Large intestine (tissue), 3 donors: ENCODE results near the gene ZNF396. TPM values are rescaled to one million over a fixed set of nuclear protein-coding genes. Genes with fewer than 3 reads are reported as not detected.

Source experiments
- DNase-seq, 2 donors: peaks; one replicate each; pipeline versions ENCODE4 v3.0.0 to v3.0.0-alpha.2; 2013
- H3K27ac ChIP-seq: one replicate; pipeline ENCODE4 v1.5.1; 2013; ENCODE audit warnings: low read length
- H3K27me3 ChIP-seq: 2 replicates; pipeline ENCODE4 v1.6.1; 2013; ENCODE audit warnings: low read length; ENCODE audit not compliant: control insufficient read depth, insufficient read depth
- H3K36me3 ChIP-seq: 2 replicates; pipeline ENCODE4 v1.6.1; 2013; ENCODE audit warnings: low read length; ENCODE audit not compliant: control insufficient read depth, insufficient read depth
- H3K4me1 ChIP-seq: one replicate; pipeline ENCODE4 v1.6.1; 2013; ENCODE audit warnings: low read length; ENCODE audit not compliant: control insufficient read depth, insufficient read depth
- H3K4me3 ChIP-seq: one replicate; pipeline ENCODE4 v1.5.1; 2013; ENCODE audit warnings: low read length
- H3K9me3 ChIP-seq: one replicate; pipeline ENCODE4 v1.6.1; 2013; ENCODE audit warnings: mild to moderate bottlenecking, low read depth, low read length, moderate library complexity; ENCODE audit not compliant: control insufficient read depth
- WGBS: methylation state at CpG from one replicate; pipeline ENCODE4 v1.1.5; 2013; ENCODE audit warnings: low lambda C conversion rate; ENCODE audit not compliant: insufficient coverage; 5-methylcytosine and 5-hydroxymethylcytosine counted together
- polyA plus RNA-seq: library from polyadenylated mRNA; unstranded; fragments of 120-200 nt; gene quantifications from one replicate; pipeline ENCODE4 v1.2.1, GENCODE V29; 2013

The ZNF396 gene
- polyA plus RNA-seq, 1 donor: 2.8 TPM

GRCh38 chr18:35362531-35362930 lies 14.6 kb downstream of the ZNF396 start:
- no peaks in the 10 kb centered on the region for H3K9me3 ChIP-seq

GRCh38 chr18:35361570-35362321 lies 15.4 kb downstream of the ZNF396 start:
- H3K4me3 ChIP-seq: no peak overlapping the region
- no peak for DNase-seq
- no peaks in the 10 kb centered on the region for H3K36me3 ChIP-seq
- no peaks in the 10 kb centered on the region for H3K9me3 ChIP-seq
- 86% methylated on average over 1 of the region's 2 CpGs for WGBS
- no peaks in the 10 kb centered on the region for H3K4me1 ChIP-seq
- H3K27ac ChIP-seq: no peak overlapping the region
- H3K27me3 ChIP-seq: no peaks in the 10 kb centered on the region

More at GRCh38 chr18:35362531-35362930, 14.6 kb downstream of the ZNF396 start:
- Histone ChIP-seq H3K27ac (no peak overlapping the region), H3K36me3 (no peaks in the 10 kb centered on the region), H3K4me1 (no peaks in the 10 kb centered on the region), H3K4me3 (no peak overlapping the region), H3K27me3 (no peaks in the 10 kb centered on the region)
- no peak for DNase-seq

GRCh38 chr18:35355140-35355618 lies 22.0 kb downstream of the ZNF396 start:
- peak; percentile 54 to 60 for DNase-seq
- no peaks in the 10 kb centered on the region for H3K36me3 ChIP-seq
- H3K9me3 ChIP-seq: peaks cover 6% of the 10 kb centered on the region
- no peaks in the 10 kb centered on the region for H3K27me3 ChIP-seq
- no peak overlapping the region for H3K4me3 ChIP-seq
- no peaks in the 10 kb centered on the region for H3K4me1 ChIP-seq
- WGBS: no CpG with 5 or more reads among the region's 4 CpGs
- H3K27ac ChIP-seq: no peak overlapping the region

- H3K27me3 ChIP-seq: no peaks in the 10 kb centered on the region
- no peak overlapping the region for H3K27ac ChIP-seq
- no peak overlapping the region for H3K4me3 ChIP-seq
- no peaks in the 10 kb centered on the region for H3K36me3 ChIP-seq
- no peak for DNase-seq
- no peaks in the 10 kb centered on the region for H3K4me1 ChIP-seq
- H3K9me3 ChIP-seq: peaks cover 6% of the 10 kb centered on the region
Measured at GRCh38 chr18:35352778-35353177, 24.4 kb downstream of the ZNF396 start.

GRCh38 chr18:35352283-35352682 lies 24.9 kb downstream of the ZNF396 start:
- H3K4me1 ChIP-seq: no peaks in the 10 kb centered on the region
- no peaks in the 10 kb centered on the region for H3K27me3 ChIP-seq
- DNase-seq: no peak
- peaks cover 6% of the 10 kb centered on the region for H3K9me3 ChIP-seq
- WGBS: no CpG with 5 or more reads among the region's 2 CpGs
- H3K4me3 ChIP-seq: no peak overlapping the region
- H3K27ac ChIP-seq: no peak overlapping the region
- H3K36me3 ChIP-seq: no peaks in the 10 kb centered on the region

GRCh38 chr18:35348001-35348400 lies 29.1 kb downstream of the ZNF396 start:
- no CpG with 5 or more reads among the region's 3 CpGs for WGBS
- Histone ChIP-seq H3K36me3 (no peaks in the 10 kb centered on the region), H3K27me3 (no peaks in the 10 kb centered on the region), H3K27ac (no peak overlapping the region), H3K4me3 (no peak overlapping the region), H3K9me3 (peaks cover 6% of the 10 kb centered on the region), H3K4me1 (peaks cover 9% of the 10 kb centered on the region)
- DNase-seq: no peak

- no peak overlapping the region for H3K27ac ChIP-seq
- H3K36me3 ChIP-seq: peaks cover 2% of the 10 kb centered on the region
- no peak for DNase-seq
- H3K4me1 ChIP-seq: peaks cover 9% of the 10 kb centered on the region
- H3K27me3 ChIP-seq: no peaks in the 10 kb centered on the region
- WGBS: no CpG with 5 or more reads among the region's 1 CpG
- H3K9me3 ChIP-seq: no peaks in the 10 kb centered on the region
- H3K4me3 ChIP-seq: no peak overlapping the region
Measured at GRCh38 chr18:35345950-35346349, 31.2 kb downstream of the ZNF396 start.

- Histone ChIP-seq H3K9me3 (no peaks in the 10 kb centered on the region), H3K27ac (peak overlapping the region; percentile 18), H3K4me1 (peaks cover 9% of the 10 kb centered on the region), H3K4me3 (no peak overlapping the region), H3K27me3 (no peaks in the 10 kb centered on the region), H3K36me3 (peaks cover 3% of the 10 kb centered on the region)
- DNase-seq: peak in 1 of 2 donors; percentile 38
- 40% methylated on average over 1 of the region's 6 CpGs for WGBS
Measured at GRCh38 chr18:35345460-35345921, 31.6 kb downstream of the ZNF396 start.

GRCh38 chr18:35344736-35345459 lies 32.2 kb downstream of the ZNF396 start:
- peak in 1 of 2 donors; percentile 16 for DNase-seq
- H3K4me3 ChIP-seq: peak overlapping the region; percentile 93
- peaks cover 9% of the 10 kb centered on the region for H3K36me3 ChIP-seq
- H3K9me3 ChIP-seq: no peaks in the 10 kb centered on the region
- H3K27ac ChIP-seq: peak overlapping the region; percentile 94
- peaks cover 9% of the 10 kb centered on the region for H3K4me1 ChIP-seq
- no peaks in the 10 kb centered on the region for H3K27me3 ChIP-seq
- 76% methylated on average over 2 of the region's 12 CpGs for WGBS

- peaks cover 9% of the 10 kb centered on the region for H3K4me1 ChIP-seq
Measured at GRCh38 chr18:35343936-35344735, 33.0 kb downstream of the ZNF396 start, which contains the start of gene ZNF24. Gene ZNF24, minus strand, starts transcription at chr18:35344420. Its CDS starts 3,770 bp downstream, at chr18:35340650.

More at GRCh38 chr18:35343936-35344735, 33.0 kb downstream of the ZNF396 start, which contains the start of gene ZNF24:
- Histone ChIP-seq H3K4me3 (peak within 1 kb of the TSS; percentile 93), H3K27me3 (no peaks in the 10 kb centered on the region), H3K27ac (peak within 1 kb of the TSS; percentile 94), H3K9me3 (no peaks in the 10 kb centered on the region), H3K36me3 (peaks cover 16% of the 10 kb centered on the region)
- no CpG with 5 or more reads among the region's 64 CpGs for WGBS
- DNase-seq: peak; percentile 96 to 98
